IMR-90 (cell line): ENCODE measurements around the gene CIC. TPM values are rescaled to one million over a fixed set of nuclear protein-coding genes. Genes with fewer than 3 reads are reported as not detected.

Source experiments
- ATAC-seq: fragments of 200-7000 bp; cut with Tn5 transposase; 2 replicates; pipeline ENCODE4 v1.9.1; 2020; ENCODE audit warnings: low read depth, mild to moderate bottlenecking, moderate library complexity
- BruUV-seq: library from RNA; stranded (reverse); fragments of 400-500 nt; replicated peaks from 2 replicates; lab custom pipeline; 2021; lab: Mats Ljungman, UMichigan
- CTCF ChIA-PET: fragments of 300-600 bp; formaldehyde crosslinking; extraction: SDS; loops from one replicate; lab custom pipeline; 2021; ENCODE audit warnings: antibody characterized with exemption; lab: Yijun Ruan, JAX
- POLR2A ChIA-PET: fragments of 300-600 bp; sonication (Branson Sonifier 250); formaldehyde crosslinking; loops from one replicate; lab custom pipeline; 2022; ENCODE audit warnings: antibody characterized with exemption; ENCODE audit not compliant: unreplicated experiment; lab: Charles Lee
- DNase-seq: peaks from one replicate; pipeline ENCODE4 v3.0.0; 2013
- H2AFZ ChIP-seq: replicated peaks from 2 replicates; pipeline ENCODE3; 2013; ENCODE audit warnings: low read length, mild to moderate bottlenecking; ENCODE audit not compliant: poor library complexity
- H2AK5ac ChIP-seq: 2 replicates; pipeline ENCODE4 v1.6.1; 2013; ENCODE audit warnings: low read depth, low read length, inconsistent platforms
- H2AK9ac ChIP-seq: replicated peaks from 2 replicates; pipeline ENCODE3; 2013; ENCODE audit warnings: mild to moderate bottlenecking, low read depth, low read length, moderate library complexity; ENCODE audit not compliant: poor library complexity
- H2BK120ac ChIP-seq: 2 replicates; pipeline ENCODE4 v1.6.1; 2013; ENCODE audit warnings: low read depth, low read length, inconsistent platforms
- H2BK15ac ChIP-seq: 3 replicates; pipeline ENCODE4 v1.6.1; 2013; ENCODE audit warnings: low read depth, low read length, inconsistent platforms
- H2BK20ac ChIP-seq: 2 replicates; pipeline ENCODE4 v1.6.1; 2013; ENCODE audit warnings: low read depth, mild to moderate bottlenecking, inconsistent platforms, low read length, moderate library complexity
- H2BK5ac ChIP-seq: 2 replicates; pipeline ENCODE4 v1.6.1; 2013; ENCODE audit warnings: mild to moderate bottlenecking, low read depth, low read length, inconsistent platforms; ENCODE audit not compliant: poor library complexity, severe bottlenecking
- H3K14ac ChIP-seq: replicated peaks from 2 replicates; pipeline ENCODE4 v1.6.1; 2013; ENCODE audit warnings: low read depth, low read length, inconsistent platforms
- H3K18ac ChIP-seq: 2 replicates; pipeline ENCODE4 v1.6.1; 2013; ENCODE audit warnings: low read depth, low read length, control low read depth
- H3K23ac ChIP-seq: 2 replicates; pipeline ENCODE4 v1.6.1; 2013; ENCODE audit warnings: low read depth, low read length, inconsistent platforms
- H3K27ac ChIP-seq: 2 replicates; pipeline ENCODE4 v1.5.1; 2013; ENCODE audit warnings: mild to moderate bottlenecking, control low read depth, low read length; ENCODE audit not compliant: insufficient read depth
- H3K27me3 ChIP-seq: 2 replicates; pipeline ENCODE4 v1.6.1; 2013; ENCODE audit warnings: low read length; ENCODE audit not compliant: control insufficient read depth, insufficient read depth
- H3K36me3 ChIP-seq: 2 replicates; pipeline ENCODE4 v1.6.1; 2013; ENCODE audit warnings: low read length, mixed read lengths; ENCODE audit not compliant: control insufficient read depth, insufficient read depth
- H3K4ac ChIP-seq: 2 replicates; pipeline ENCODE4 v1.6.1; 2013; ENCODE audit warnings: low read depth, low read length, inconsistent platforms
- H3K4me1 ChIP-seq: 2 replicates; pipeline ENCODE4 v1.6.1; 2013; ENCODE audit warnings: low read length, mixed read lengths; ENCODE audit not compliant: control insufficient read depth, insufficient read depth
- H3K4me2 ChIP-seq: 2 replicates; pipeline ENCODE4 v1.6.1; 2013; ENCODE audit warnings: low read depth, mild to moderate bottlenecking, control low read depth, low read length, moderate library complexity
- H3K4me3 ChIP-seq: 2 replicates; pipeline ENCODE4 v1.5.1; 2013; ENCODE audit warnings: low read depth, mild to moderate bottlenecking, control low read depth, low read length, moderate library complexity; ENCODE audit not compliant: insufficient read depth
- H3K56ac ChIP-seq: 2 replicates; pipeline ENCODE4 v1.6.1; 2013; ENCODE audit warnings: low read length, inconsistent platforms; ENCODE audit not compliant: insufficient read depth; ENCODE audit errors: extremely low read depth
- H3K79me1 ChIP-seq, 2 experiments: 2 replicates each; pipeline ENCODE4 v1.6.1; 2013; ENCODE audit warnings: low read length in 2 of 2, inconsistent platforms in 1 of 2, low read depth in 1 of 2
- H3K9ac ChIP-seq: 2 replicates; pipeline ENCODE4 v1.6.1; 2013; ENCODE audit warnings: low read depth, low read length, control low read depth
- H3K9me1 ChIP-seq: 2 replicates; pipeline ENCODE4 v1.6.1; 2013; ENCODE audit warnings: low read length, inconsistent platforms; ENCODE audit not compliant: insufficient read depth
- H3K9me3 ChIP-seq: 2 replicates; pipeline ENCODE4 v1.6.1; 2013; ENCODE audit warnings: low read length; ENCODE audit not compliant: control insufficient read depth, insufficient read depth
- H4K20me1 ChIP-seq: 2 replicates; pipeline ENCODE4 v1.6.1; 2013; ENCODE audit warnings: low read length, inconsistent platforms; ENCODE audit not compliant: insufficient read depth
- H4K5ac ChIP-seq: 2 replicates; pipeline ENCODE4 v1.6.1; 2013; ENCODE audit warnings: mild to moderate bottlenecking, low read depth, low read length, control low read depth
- H4K8ac ChIP-seq, 2 experiments: 2 replicates each; pipeline ENCODE4 v1.6.1; 2013; ENCODE audit warnings: low read depth in 2 of 2, low read length in 2 of 2, control low read depth in 1 of 2, inconsistent platforms in 1 of 2
- H4K91ac ChIP-seq: 2 replicates; pipeline ENCODE4 v1.6.1; 2013; ENCODE audit warnings: low read depth, low read length, inconsistent platforms; ENCODE audit not compliant: insufficient read depth
- BHLHE40 ChIP-seq: fragments of 150-350 bp; IDR thresholded peaks from 2 replicates; pipeline ENCODE4 v1.6.1; 2016; ENCODE audit warnings: mild to moderate bottlenecking, low read depth, low read length
- CEBPB ChIP-seq: IDR thresholded peaks from 2 replicates; pipeline ENCODE4 v1.6.1; 2012; ENCODE audit warnings: low read depth, low read length, improper control_type of control experiment
- CHD1 ChIP-seq: IDR thresholded peaks from 2 replicates; pipeline ENCODE4 v1.6.1; 2012; ENCODE audit warnings: low read depth, low read length, improper control_type of control experiment
- CTCF ChIP-seq: conservative IDR thresholded peaks from 2 replicates; pipeline ENCODE4 v1.5.1; 2012; ENCODE audit warnings: mild to moderate bottlenecking, low read depth, low read length, improper control_type of control experiment
- ELK1 ChIP-seq: fragments of 150-350 bp; IDR thresholded peaks from 2 replicates; pipeline ENCODE4 v1.6.1; 2016; ENCODE audit warnings: low read depth, mild to moderate bottlenecking, low read length, moderate library complexity, borderline replicate concordance
- FOS ChIP-seq: fragments of 150-350 bp; IDR thresholded peaks from 2 replicates; pipeline ENCODE4 v1.6.1; 2016; ENCODE audit warnings: low read depth, low read length
- MAFK ChIP-seq: IDR thresholded peaks from 2 replicates; pipeline ENCODE4 v1.6.1; 2012; ENCODE audit warnings: low read depth, low read length, improper control_type of control experiment
- MAZ ChIP-seq: IDR thresholded peaks from 2 replicates; pipeline ENCODE4 v1.6.1; 2012; ENCODE audit warnings: low read depth, mild to moderate bottlenecking, low read length, improper control_type of control experiment, moderate library complexity, borderline replicate concordance
- MXI1 ChIP-seq: IDR thresholded peaks from 2 replicates; pipeline ENCODE4 v1.6.1; 2012; ENCODE audit warnings: low read depth, mild to moderate bottlenecking, low read length, moderate library complexity, borderline replicate concordance
- NFE2L2 ChIP-seq: fragments of 150-350 bp; IDR thresholded peaks from 2 replicates; pipeline ENCODE4 v1.6.1; 2016; ENCODE audit warnings: low read depth, mild to moderate bottlenecking, low read length
- POLR2A ChIP-seq: IDR thresholded peaks from 2 replicates; pipeline ENCODE4 v1.6.1; 2012; ENCODE audit warnings: mild to moderate bottlenecking, low read depth, low read length
- RAD21 ChIP-seq: IDR thresholded peaks from 2 replicates; pipeline ENCODE4 v1.6.1; 2012; ENCODE audit warnings: low read length, improper control_type of control experiment
- RCOR1 ChIP-seq: IDR thresholded peaks from 2 replicates; pipeline ENCODE4 v1.6.1; 2012; ENCODE audit warnings: mild to moderate bottlenecking, low read length, improper control_type of control experiment; ENCODE audit not compliant: insufficient replicate concordance
- SMC3 ChIP-seq: fragments of 150-350 bp; IDR thresholded peaks from 2 replicates; pipeline ENCODE4 v1.6.1; 2016; ENCODE audit warnings: low read depth, mild to moderate bottlenecking, antibody characterized with exemption, low read length, moderate library complexity
- WGBS, 2 experiments: methylation state at CpG; one replicate each; pipeline versions ENCODE4 v1.1.5 to v1.1.7; 2013; ENCODE audit warnings: missing lambda C conversion rate in 2 of 2; ENCODE audit not compliant: insufficient read length in 1 of 2; ENCODE audit errors: extremely low coverage in 2 of 2; 5-methylcytosine and 5-hydroxymethylcytosine counted together
- dilution Hi-C: fragments of 300-500 bp; cut with HindIII; formaldehyde crosslinking; loops from one replicate; pipeline ENCODE4 v1.14.3; 2018; ENCODE audit warnings: low sequenced_read_pairs; ENCODE audit not compliant: unreplicated experiment
- in situ Hi-C: fragments of 300-500 bp; cut with MboI; formaldehyde crosslinking; loops from 3 replicates; pipeline ENCODE4 v1.14.3; 2019; ENCODE audit warnings: low sequenced_read_pairs, inconsistent platforms, mixed read lengths
- intact Hi-C: fragments of 100-400 bp; cut with micrococcal nuclease; formaldehyde crosslinking; loops from 2 replicates; pipeline ENCODE4 v1.10.0; 2022
- polyA plus RNA-seq, 3 experiments: library from polyadenylated mRNA; depleted of rRNA; stranded (reverse); fragments of >200 nt; gene quantifications; 2 replicates each; pipeline ENCODE4 v1.2.3, GENCODE V29; 2012; ENCODE audit warnings: low replicate concordance in 1 of 3
- total RNA-seq: library from RNA; depleted of rRNA; stranded (reverse); fragments of >200 nt; gene quantifications from 2 replicates; pipeline ENCODE4 v1.2.3, GENCODE V29; 2012

The CIC gene
- total and polyA plus RNA-seq, 2 of the 4 experiments (the other 2 are of a cell fraction) = 1.8 to 23.2 TPM

DNA sequence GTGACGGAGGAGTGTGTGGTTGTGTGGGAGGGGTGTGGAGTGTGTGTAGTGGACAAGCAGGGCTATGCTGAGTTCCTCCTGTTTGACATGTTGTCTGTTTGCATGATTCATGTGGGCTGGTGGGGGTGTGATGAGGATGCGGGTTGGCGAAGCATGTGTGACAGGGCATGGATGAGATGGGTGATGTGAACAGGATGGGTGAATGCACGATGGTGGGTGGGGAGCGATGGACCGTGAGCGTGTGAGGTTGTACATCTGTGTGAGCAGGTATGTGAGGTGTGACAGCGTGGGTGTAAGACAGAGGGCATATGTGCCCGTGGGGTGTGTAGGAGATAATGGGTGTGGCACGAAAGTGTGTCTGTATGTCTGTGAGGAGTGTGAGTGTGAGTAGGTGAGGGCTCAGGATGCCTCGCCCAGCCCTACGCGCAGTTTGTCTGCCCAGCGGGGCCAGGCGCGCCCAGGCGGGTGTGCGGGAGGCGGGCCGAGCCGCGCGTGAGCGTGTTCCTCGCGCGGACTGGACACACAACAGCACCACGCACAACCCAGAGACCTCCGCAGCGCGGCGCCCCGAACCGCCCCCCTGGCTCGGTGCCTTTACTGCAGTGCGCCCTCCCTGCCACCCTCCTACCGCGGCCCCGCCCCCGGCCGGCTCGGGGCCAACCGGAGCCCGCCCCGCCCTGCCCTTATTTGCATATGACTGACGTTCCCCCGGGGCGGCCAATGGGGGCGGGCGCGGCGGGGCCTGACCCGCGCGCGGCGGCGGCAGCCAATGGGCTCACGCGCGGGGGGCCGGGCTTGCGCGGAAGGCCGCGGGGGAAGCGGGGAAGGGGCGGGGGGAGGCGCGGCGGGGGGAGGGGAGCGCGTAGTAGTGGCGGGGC is 14.4 kb downstream of the CIC start:
- Histone ChIP-seq H2BK5ac (peak overlapping the region; percentile 93), H2BK15ac (peak overlapping the region; percentile 73), H2AK5ac (peak overlapping the region; percentile 99), H2AFZ (peak overlapping the region; percentile 88), H3K4ac (peak overlapping the region; percentile 95), H3K79me1 (peaks cover 39 to 70% of the 10 kb centered on the region in 2 experiments), H4K8ac (peak overlapping the region; percentile 22 to 80), H2AK9ac (peak overlapping the region; percentile 98), H4K20me1 (peaks cover 49% of the 10 kb centered on the region), H3K36me3 (peaks cover 15% of the 10 kb centered on the region), H3K27me3 (no peaks in the 10 kb centered on the region), H3K14ac (peak overlapping the region; percentile 61), H3K4me2 (peak overlapping the region; percentile 95), H3K27ac (peak overlapping the region; percentile 84), H2BK20ac (peak overlapping the region; percentile 63; the same call in 1 of the 2 replicates), H3K56ac (no peak overlapping the region), H4K5ac (peak overlapping the region; percentile 66), H3K18ac (peak overlapping the region; percentile 63), H3K4me3 (peak overlapping the region; percentile 89), H3K9me3 (no peaks in the 10 kb centered on the region), H3K9me1 (peaks cover 16% of the 10 kb centered on the region), H3K23ac (peak overlapping the region; percentile 92), H3K9ac (peak overlapping the region; percentile 41), H4K91ac (peak overlapping the region; percentile 91), H3K4me1 (peaks cover 50% of the 10 kb centered on the region), H2BK120ac (peak overlapping the region; percentile 65)
- intact Hi-C loops (no loop called here), in situ Hi-C loops (no loop called here), dilution Hi-C loops (no loop called here)
- peak; percentile 77 for ATAC-seq
- 18% methylated on average over 7 of the region's 74 CpGs; no CpG with 5 or more reads in 1 of the 2 experiments for WGBS, 2 experiments
- BruUV-seq = no TSS peak
- ChIA-PET POLR2A (no interaction called here), CTCF (interaction anchor here (0.7 kb wide), 1 partner anchor 124 kb away, joined by 4 read pairs; no protein-coding TSS in a partner anchor)
- DNase-seq = peak; percentile 87
- TF ChIP-seq RAD21 (no peak), MAZ (peak; percentile 77; the same call in 1 of the 2 replicates), CTCF (no peak), NFE2L2 (no peak), SMC3 (no peak), RCOR1 (no peak), CEBPB (no peak), MXI1 (peak; percentile 37), BHLHE40 (no peak), POLR2A (no peak), ELK1 (no peak), CHD1 (no peak), MAFK (no peak), FOS (no peak)
